Ectodermal cell (in vitro differentiated cells): ENCODE data around the gene LRPPRC. TPM values are rescaled to one million over a fixed set of nuclear protein-coding genes. Genes with fewer than 3 reads are reported as not detected.
"Not testable (repeated sequence)": the region's sequence is repeated elsewhere in the genome, so short reads cannot be mapped to it uniquely, and the experiment has no call there.

Source experiments
- H3K27ac ChIP-seq: 2 replicates; pipeline ENCODE4 v1.7.0; 2013; ENCODE audit warnings: mild to moderate bottlenecking, low read depth, low read length; ENCODE audit not compliant: insufficient read depth, poor library complexity, severe bottlenecking
- H3K27me3 ChIP-seq: 2 replicates; pipeline ENCODE4 v1.7.0; 2013; ENCODE audit warnings: mild to moderate bottlenecking, low read length; ENCODE audit not compliant: insufficient read depth, control insufficient read depth, poor library complexity, severe bottlenecking
- H3K36me3 ChIP-seq: one replicate; pipeline ENCODE4 v1.7.0; 2013; ENCODE audit warnings: low read length; ENCODE audit not compliant: control insufficient read depth, insufficient read depth
- H3K4me1 ChIP-seq: one replicate; pipeline ENCODE4 v1.7.0; 2013; ENCODE audit warnings: low read length; ENCODE audit not compliant: control insufficient read depth, insufficient read depth
- H3K4me3 ChIP-seq: 2 replicates; pipeline ENCODE4 v1.7.0; 2013; ENCODE audit warnings: low read depth, low read length, control low read depth; ENCODE audit not compliant: insufficient read depth
- H3K9me3 ChIP-seq: 2 replicates; pipeline ENCODE4 v1.7.0; 2013; ENCODE audit warnings: mild to moderate bottlenecking, low read length, moderate library complexity; ENCODE audit not compliant: control insufficient read depth
- WGBS, 2 experiments: methylation state at CpG; one replicate each; pipeline ENCODE4 v1.1.7; 2013; ENCODE audit warnings: missing lambda C conversion rate in 2 of 2; 5-methylcytosine and 5-hydroxymethylcytosine counted together
- polyA plus RNA-seq, 4 experiments: library from polyadenylated mRNA; stranded (reverse); fragments of 50-300 nt; gene quantifications; one replicate each; pipeline ENCODE4 v1.2.3, GENCODE V29; 2013

Gene LRPPRC
- polyA plus RNA-seq (2013, experiment 1 of 4) = 115 TPM
- polyA plus RNA-seq (2013, experiment 2 of 4) = 117 TPM
- polyA plus RNA-seq (2013, experiment 3 of 4) = 88.8 TPM
- 99.1 TPM for polyA plus RNA-seq (2013, experiment 4 of 4)

DNA sequence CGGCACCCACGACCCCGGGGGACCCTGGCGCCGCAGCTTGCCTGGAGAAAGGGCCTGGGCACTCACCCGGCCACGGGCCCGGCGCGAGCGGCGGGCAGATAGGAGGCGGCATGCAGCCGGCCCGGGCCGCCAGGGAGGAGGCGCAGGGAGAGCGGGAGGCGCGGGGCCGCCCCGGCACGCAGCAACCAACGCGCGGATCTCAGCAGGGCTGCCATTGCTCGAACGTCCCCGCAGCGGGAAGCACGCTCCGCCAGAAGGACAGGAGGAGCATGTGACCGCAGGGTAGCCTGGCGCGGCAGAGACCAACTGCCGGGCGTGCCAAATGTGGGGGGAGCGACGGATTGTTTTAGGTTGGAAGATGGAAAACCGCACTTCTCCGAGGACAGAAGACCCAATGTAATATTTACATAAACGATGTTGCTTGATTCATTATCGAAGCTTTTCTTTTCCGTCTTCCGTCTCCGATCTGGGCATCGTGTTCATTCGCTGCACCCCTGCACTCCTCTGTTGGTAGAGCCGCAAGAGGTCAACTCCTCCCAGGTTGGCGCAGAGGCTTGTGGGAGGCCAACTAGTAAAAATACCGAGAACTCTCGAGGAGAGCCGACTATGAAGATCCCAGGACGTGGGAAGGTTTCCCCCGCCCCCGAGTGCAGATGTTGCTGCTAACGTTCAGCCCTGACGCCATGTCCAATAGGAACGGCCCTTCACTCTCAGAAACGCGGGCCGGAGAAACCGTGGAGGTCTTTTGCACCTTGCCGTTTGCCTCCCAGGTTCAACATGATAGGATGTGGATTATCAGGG lies at the start of gene LRPPRC:
Gene LRPPRC (minus strand): TSS at position 257 of the 801 bp plus-strand sequence. CDS start 42 bp downstream, at position 215.
- H3K4me3 ChIP-seq = peak within 1 kb of the TSS; percentile 96
- 0 to 1% methylated on average over 64 of the region's 64 CpGs for WGBS, 2 experiments
- H3K27ac ChIP-seq = peak within 1 kb of the TSS; percentile 89
- no peaks in the 10 kb centered on the region for H3K27me3 ChIP-seq
- H3K9me3 ChIP-seq = no peaks in the 10 kb centered on the region
- H3K36me3 ChIP-seq = peaks cover 13% of the 10 kb centered on the region
- H3K4me1 ChIP-seq = peaks cover 10% of the 10 kb centered on the region

GRCh38 chr2:44045061-44045460 lies 49.3 kb upstream of the LRPPRC start:
- H3K9me3 ChIP-seq = no peaks in the 10 kb centered on the region
- no peaks in the 10 kb centered on the region for H3K4me1 ChIP-seq
- H3K4me3 ChIP-seq = no peak overlapping the region
- no peaks in the 10 kb centered on the region for H3K27me3 ChIP-seq
- H3K27ac ChIP-seq = no peak overlapping the region
- 89% methylated on average over 3 of the region's 3 CpGs for WGBS, 2 experiments
- no peaks in the 10 kb centered on the region for H3K36me3 ChIP-seq

DNA sequence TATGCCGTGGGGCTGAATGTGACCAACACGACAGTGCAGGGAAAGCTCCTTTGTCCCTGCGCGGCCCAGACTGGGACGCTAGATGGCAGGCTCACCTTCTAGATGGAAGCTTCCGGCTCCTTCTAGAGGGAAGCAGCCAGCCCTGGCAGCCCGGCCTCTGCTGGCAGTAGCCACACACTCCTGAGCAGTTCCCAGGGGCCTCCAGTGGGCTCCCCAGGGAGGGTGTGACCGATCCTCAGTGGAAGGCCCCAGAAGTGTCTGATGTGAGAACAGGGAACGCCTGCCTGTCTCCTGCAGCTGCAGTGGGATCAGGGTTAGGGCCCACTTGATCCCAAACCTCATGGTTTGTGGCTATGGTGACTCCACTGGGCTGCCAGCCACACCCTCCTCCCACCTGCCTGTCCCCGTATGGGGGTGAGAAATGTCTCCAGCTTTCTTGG lies 48.5 kb upstream of the LRPPRC start:
- WGBS, 2 experiments = 11 to 14% methylated on average over 10 of the region's 10 CpGs
- no peaks in the 10 kb centered on the region for H3K4me1 ChIP-seq
- no peaks in the 10 kb centered on the region for H3K9me3 ChIP-seq
- H3K36me3 ChIP-seq = no peaks in the 10 kb centered on the region
- H3K4me3 ChIP-seq = no peak overlapping the region
- H3K27me3 ChIP-seq = no peaks in the 10 kb centered on the region
- no peak overlapping the region for H3K27ac ChIP-seq

DNA sequence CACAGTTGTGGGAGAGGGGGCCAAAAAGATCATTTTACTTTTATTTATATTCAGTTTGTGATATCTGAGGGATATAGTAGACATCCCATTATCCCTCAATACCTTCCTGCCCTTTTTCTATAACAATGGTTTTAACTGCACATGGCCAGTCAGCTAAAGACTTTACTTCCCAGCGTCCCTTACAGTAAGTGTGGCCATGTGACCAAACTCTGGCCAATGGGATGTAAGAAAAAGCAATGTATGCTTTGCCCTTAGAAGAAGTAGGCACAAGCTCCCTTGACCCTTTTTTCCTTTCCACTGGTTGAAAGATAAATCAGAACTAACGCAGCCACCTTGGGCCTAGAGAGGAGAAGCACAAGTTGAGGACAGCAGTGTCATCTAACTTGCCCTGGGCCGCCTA lies 44.6 kb upstream of the LRPPRC start:
- Histone ChIP-seq H3K9me3 (no peaks in the 10 kb centered on the region), H3K36me3 (no peaks in the 10 kb centered on the region), H3K4me1 (peaks cover 21% of the 10 kb centered on the region), H3K4me3 (no peak overlapping the region), H3K27me3 (no peaks in the 10 kb centered on the region), H3K27ac (no peak overlapping the region)
- WGBS, 2 experiments = 93 to 100% methylated on average over 3 of the region's 3 CpGs

GRCh38 chr2:44038277-44038676 lies 42.5 kb upstream of the LRPPRC start:
- Histone ChIP-seq H3K27ac (no peak overlapping the region), H3K36me3 (no peaks in the 10 kb centered on the region), H3K4me1 (peaks cover 21% of the 10 kb centered on the region), H3K4me3 (no peak overlapping the region), H3K9me3 (no peaks in the 10 kb centered on the region), H3K27me3 (no peaks in the 10 kb centered on the region)
- WGBS, 2 experiments = 23 to 39% methylated on average over 5 to 6 of the region's 6 CpGs

DNA sequence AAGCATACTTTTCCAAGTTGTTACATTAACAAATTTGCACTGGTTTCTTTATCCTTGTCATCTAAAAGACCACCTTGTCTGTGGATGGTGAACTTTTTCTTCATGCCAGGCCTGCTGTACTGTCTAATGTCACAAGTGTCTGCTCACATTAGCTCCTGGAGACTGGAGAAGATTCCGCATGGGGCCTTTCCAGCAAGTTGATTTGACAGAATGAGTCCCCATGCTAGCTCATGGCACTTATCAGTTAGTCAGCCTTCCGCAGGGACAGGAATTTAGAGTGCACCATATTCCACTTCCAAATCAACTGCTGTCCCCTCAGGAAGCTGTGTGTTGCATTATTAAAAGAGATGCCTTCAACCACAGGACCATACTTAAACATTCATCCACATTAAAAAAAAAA lies 41.4 kb upstream of the LRPPRC start:
- Histone ChIP-seq H3K9me3 (no peaks in the 10 kb centered on the region), H3K36me3 (no peaks in the 10 kb centered on the region), H3K4me1 (peaks cover 21% of the 10 kb centered on the region), H3K4me3 (no peak overlapping the region), H3K27me3 (no peaks in the 10 kb centered on the region), H3K27ac (no peak overlapping the region)
- WGBS, 2 experiments = 33 to 47% methylated on average over 2 of the region's 2 CpGs

GRCh38 chr2:44033947-44034346 lies 38.2 kb upstream of the LRPPRC start:
- Histone ChIP-seq H3K9me3 (no peaks in the 10 kb centered on the region), H3K27me3 (no peaks in the 10 kb centered on the region), H3K4me3 (no peak overlapping the region), H3K36me3 (no peaks in the 10 kb centered on the region), H3K27ac (no peak overlapping the region), H3K4me1 (peaks cover 20% of the 10 kb centered on the region)

DNA sequence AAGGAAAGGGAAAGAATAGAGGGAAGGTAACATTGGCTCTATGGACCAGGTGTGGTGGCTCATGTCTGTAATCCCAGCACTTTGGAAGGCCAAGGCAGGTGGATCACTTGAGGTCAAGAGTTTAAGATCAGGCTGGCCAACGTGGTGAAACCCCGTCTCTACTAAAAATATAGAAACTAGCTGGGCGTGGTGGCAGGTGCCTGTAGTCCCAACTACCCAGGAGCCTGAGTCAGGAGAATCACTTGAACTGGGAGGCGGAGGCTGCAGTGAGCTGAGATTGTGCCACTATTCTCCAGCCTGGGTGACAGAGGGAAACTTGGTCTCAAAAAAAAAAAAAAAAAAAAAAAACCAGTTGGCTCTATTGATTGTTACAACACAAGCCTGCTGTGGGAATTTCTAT lies 31.3 kb upstream of the LRPPRC start:
- WGBS, 2 experiments = 89 to 91% methylated on average over 4 of the region's 4 CpGs
- not testable (repeated sequence) for H3K4me1 ChIP-seq

DNA sequence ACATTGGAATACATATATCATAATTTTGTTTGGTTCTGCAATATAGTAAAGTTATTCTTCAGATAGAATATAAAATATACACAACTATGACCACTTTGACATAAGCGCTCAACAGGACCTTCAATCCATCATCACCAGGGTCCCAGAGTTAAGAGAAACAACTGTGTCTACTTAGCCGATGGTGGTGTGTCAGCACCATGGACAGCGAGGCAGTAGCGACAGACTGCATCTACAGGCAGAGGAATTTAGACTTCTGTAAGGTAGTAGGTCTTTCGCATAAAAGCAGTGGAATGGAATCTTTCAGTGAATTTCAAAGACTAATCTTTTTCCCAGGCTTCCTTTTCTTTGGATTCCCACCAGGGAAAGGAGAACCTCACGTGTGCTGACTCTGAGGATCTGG lies 20.5 kb upstream of the LRPPRC start:
- Histone ChIP-seq H3K4me1 (no peaks in the 10 kb centered on the region), H3K27ac (no peak overlapping the region)
- WGBS, 2 experiments = 35 to 50% methylated on average over 6 of the region's 6 CpGs

More for the DNA sequence above, 31.3 kb upstream of the LRPPRC start:
- H3K36me3 ChIP-seq, H3K9me3 ChIP-seq, H3K27ac ChIP-seq, H3K4me3 ChIP-seq, H3K27me3 ChIP-seq: not testable (repeated sequence)

GRCh38 chr2:44015239-44015638 lies 19.4 kb upstream of the LRPPRC start:
- Histone ChIP-seq H3K36me3 (no peaks in the 10 kb centered on the region), H3K27ac (no peak overlapping the region), H3K27me3 (no peaks in the 10 kb centered on the region), H3K4me1 (no peaks in the 10 kb centered on the region), H3K9me3 (no peaks in the 10 kb centered on the region), H3K4me3 (no peak overlapping the region)
- WGBS, 2 experiments = 88 to 91% methylated on average over 4 of the region's 4 CpGs

More for the DNA sequence above, 20.5 kb upstream of the LRPPRC start:
- no peaks in the 10 kb centered on the region for H3K27me3 ChIP-seq
- H3K9me3 ChIP-seq = no peaks in the 10 kb centered on the region
- no peak overlapping the region for H3K4me3 ChIP-seq
- no peaks in the 10 kb centered on the region for H3K36me3 ChIP-seq
